Immature natural killer cell (primary cell): ENCODE measurements around the gene FBXW9. TPM values are rescaled to one million over a fixed set of nuclear protein-coding genes. Genes with fewer than 3 reads are reported as not detected.
A peak's percentile ranks its signal among the peaks of the same experiment; 100 is the strongest.
"Not testable (repeated sequence)": the region's sequence is repeated elsewhere in the genome, so short reads cannot be mapped to it uniquely, and the experiment has no call there.

ENCODE experiments used
- DNase-seq, 3 donors: peaks; one replicate each; pipeline ENCODE4 v3.0.0; 2022; ENCODE audit warnings: mixed read lengths in 1 of 3
- H3K27ac Mint-ChIP-seq, 6 donors: one replicate each; pipeline ENCODE4 v1.8.0; 2020; ENCODE audit warnings: mixed read lengths in 6 of 6, mild to moderate bottlenecking in 5 of 6, inconsistent platforms in 4 of 6, moderate library complexity in 3 of 6
- H3K27me3 Mint-ChIP-seq, 3 donors: one replicate each; pipeline ENCODE4 v1.8.0; 2020 to 2021; ENCODE audit warnings: low read depth in 3 of 3, mild to moderate bottlenecking in 3 of 3, mixed read lengths in 3 of 3, moderate library complexity in 3 of 3, inconsistent platforms in 1 of 3
- H3K36me3 Mint-ChIP-seq, 3 donors: one replicate each; pipeline ENCODE4 v1.8.0; 2020; ENCODE audit warnings: mixed read lengths in 3 of 3, inconsistent platforms in 2 of 3, mild to moderate bottlenecking in 2 of 3
- H3K4me1 Mint-ChIP-seq, 2 donors: one replicate each; pipeline ENCODE4 v1.8.0; 2020; ENCODE audit warnings: inconsistent platforms in 2 of 2, mild to moderate bottlenecking in 2 of 2, mixed read lengths in 2 of 2, moderate library complexity in 1 of 2
- H3K4me3 Mint-ChIP-seq, 5 donors: one replicate each; pipeline ENCODE4 v1.8.0; 2020; ENCODE audit warnings: mild to moderate bottlenecking in 5 of 5, mixed read lengths in 5 of 5, inconsistent platforms in 3 of 5, moderate library complexity in 3 of 5
- H3K9me3 Mint-ChIP-seq, 6 donors: one replicate each; pipeline ENCODE4 v1.8.0; 2020; ENCODE audit warnings: mild to moderate bottlenecking in 6 of 6, mixed read lengths in 6 of 6, inconsistent platforms in 4 of 6, moderate library complexity in 3 of 6
- polyA plus RNA-seq, 3 donors: library from polyadenylated mRNA; unstranded; fragments of 300-500 nt; fragmentation: Illumina TruSeq; gene quantifications; one replicate each; pipeline ENCODE4 v1.2.3, GENCODE V29; 2021

The FBXW9 gene
- polyA plus RNA-seq, 3 donors from 2014 or later: 6.4 to 8.2 (median 8.0) TPM

- H3K27me3 Mint-ChIP-seq: peaks cover 0 to 4% (median 2%) of the 10 kb centered on the region in 3 donors
- H3K4me1 Mint-ChIP-seq: peaks cover 0 to 10% of the 10 kb centered on the region in 2 donors
- DNase-seq: no peak
- H3K9me3 Mint-ChIP-seq: no peaks in the 10 kb centered on the region
- no peak overlapping the region for H3K27ac Mint-ChIP-seq
- H3K36me3 Mint-ChIP-seq: peaks cover 4 to 9% (median 5%) of the 10 kb centered on the region in 3 donors
- no peak overlapping the region for H3K4me3 Mint-ChIP-seq
Observed at GRCh38 chr19:12649941-12650340, 46.5 kb downstream of the FBXW9 start.

GRCh38 chr19:12648088-12648487 lies 48.3 kb downstream of the FBXW9 start:
- Mint-ChIP-seq H3K9me3 (no peaks in the 10 kb centered on the region), H3K4me3 (peak overlapping the region in 1 of 5 donors; percentile 46), H3K36me3 (peaks cover 4 to 9% (median 5%) of the 10 kb centered on the region in 3 donors), H3K27me3 (peaks cover 0 to 4% (median 2%) of the 10 kb centered on the region in 3 donors), H3K4me1 (peaks cover 0 to 10% of the 10 kb centered on the region in 2 donors), H3K27ac (no peak overlapping the region)
- no peak for DNase-seq

GRCh38 chr19:12647490-12648071 lies 48.9 kb downstream of the FBXW9 start:
- H3K9me3 Mint-ChIP-seq: no peaks in the 10 kb centered on the region
- H3K4me3 Mint-ChIP-seq: peak overlapping the region in 2 of 5 donors; percentile 59 to 72
- peaks cover 0 to 10% of the 10 kb centered on the region in 2 donors for H3K4me1 Mint-ChIP-seq
- peak overlapping the region in 1 of 6 donors; percentile 50 for H3K27ac Mint-ChIP-seq
- peak; percentile 46 to 50 (median 48) for DNase-seq
- peaks cover 4 to 9% (median 5%) of the 10 kb centered on the region in 3 donors for H3K36me3 Mint-ChIP-seq
- peaks cover 0 to 4% (median 2%) of the 10 kb centered on the region in 3 donors for H3K27me3 Mint-ChIP-seq

GRCh38 chr19:12647047-12647446 lies 49.4 kb downstream of the FBXW9 start:
- H3K27ac Mint-ChIP-seq: no peak overlapping the region
- H3K36me3 Mint-ChIP-seq: peaks cover 4 to 9% (median 5%) of the 10 kb centered on the region in 3 donors
- H3K27me3 Mint-ChIP-seq: peaks cover 0 to 4% (median 2%) of the 10 kb centered on the region in 3 donors
- H3K4me3 Mint-ChIP-seq: peak overlapping the region in 2 of 5 donors; percentile 24 to 40
- H3K9me3 Mint-ChIP-seq: no peaks in the 10 kb centered on the region
- DNase-seq: no peak
- peaks cover 0 to 10% of the 10 kb centered on the region in 2 donors for H3K4me1 Mint-ChIP-seq

GRCh38 chr19:12646551-12646950 lies 49.9 kb downstream of the FBXW9 start:
- Mint-ChIP-seq H3K4me3 (peak overlapping the region in 1 of 5 donors; percentile 40), H3K27ac (peak overlapping the region in 2 of 6 donors; percentile 1 to 12), H3K27me3 (peaks cover 0 to 4% (median 2%) of the 10 kb centered on the region in 3 donors), H3K36me3 (peaks cover under 1 to 6% (median under 1%) of the 10 kb centered on the region in 3 donors), H3K9me3 (no peaks in the 10 kb centered on the region), H3K4me1 (peaks cover 0 to 10% of the 10 kb centered on the region in 2 donors)
- no peak for DNase-seq

GRCh38 chr19:12643716-12644115 lies 52.7 kb downstream of the FBXW9 start:
- not testable (repeated sequence) for H3K27me3 Mint-ChIP-seq, DNase-seq, H3K36me3 Mint-ChIP-seq, H3K9me3 Mint-ChIP-seq, H3K4me3 Mint-ChIP-seq, H3K27ac Mint-ChIP-seq
- peaks cover 8 to 20% of the 10 kb centered on the region in 2 donors for H3K4me1 Mint-ChIP-seq

- Mint-ChIP-seq H3K27me3 (peaks cover 0 to 9% (median 2%) of the 10 kb centered on the region in 3 donors), H3K36me3 (no peaks in the 10 kb centered on the region), H3K4me1 (peaks cover 8 to 12% of the 10 kb centered on the region in 2 donors), H3K27ac (no peak overlapping the region), H3K9me3 (no peaks in the 10 kb centered on the region), H3K4me3 (no peak overlapping the region)
- DNase-seq: no peak
Observed at GRCh38 chr19:12642506-12642905, 53.9 kb downstream of the FBXW9 start.

- Mint-ChIP-seq H3K27me3 (peaks cover 0 to 7% (median 2%) of the 10 kb centered on the region in 3 donors), H3K9me3 (no peaks in the 10 kb centered on the region), H3K36me3 (no peaks in the 10 kb centered on the region), H3K4me3 (no peak overlapping the region), H3K27ac (no peak overlapping the region), H3K4me1 (peaks cover 8 to 10% of the 10 kb centered on the region in 2 donors)
- DNase-seq: no peak
Observed at GRCh38 chr19:12641456-12641855, 55.0 kb downstream of the FBXW9 start.

GRCh38 chr19:12639901-12640613 lies 56.4 kb downstream of the FBXW9 start:
- Mint-ChIP-seq H3K9me3 (no peaks in the 10 kb centered on the region), H3K27me3 (peaks cover 0 to 5% (median 0%) of the 10 kb centered on the region in 3 donors), H3K36me3 (no peaks in the 10 kb centered on the region), H3K4me3 (peak overlapping the region; percentile 64 to 86 (median 78)), H3K4me1 (peaks cover 8 to 10% of the 10 kb centered on the region in 2 donors), H3K27ac (peak overlapping the region in 5 of 6 donors; percentile 15 to 81 (median 43))
- peak; percentile 74 to 75 (median 74) for DNase-seq

Other genes starting within 250 kb of the FBXW9 start
- 1 to 10 TPM; 1.1 to 2.6 (median 2.3) TPM for gene ZNF709, start 211.8 kb downstream of the FBXW9 start, polyA plus RNA-seq
- 10 to 100 TPM; 14.0 to 22.6 (median 16.2) TPM for gene ZNF564, start 145.1 kb downstream of the FBXW9 start, polyA plus RNA-seq
- gene ZNF490, start 85.8 kb downstream of the FBXW9 start, polyA plus RNA-seq: 1 to 10 TPM; 3.1 to 8.2 (median 3.5) TPM
- 10 to 100 TPM; 10.9 to 21.3 (median 12.9) TPM for gene ZNF791, start 85.7 kb downstream of the FBXW9 start, polyA plus RNA-seq
- 10 to 100 TPM; 25.3 to 44.4 (median 27.2) TPM for gene MAN2B1, start 29.9 kb downstream of the FBXW9 start, polyA plus RNA-seq
- gene WDR83, start 29.8 kb downstream of the FBXW9 start, polyA plus RNA-seq: 10 to 100 TPM; 19.9 to 30.1 (median 23.2) TPM
- gene DHPS, start 14.8 kb downstream of the FBXW9 start, polyA plus RNA-seq: 10 to 100 TPM; 70.8 to 76.0 (median 74.4) TPM
- not detected for gene GNG14, start 8.6 kb downstream of the FBXW9 start, polyA plus RNA-seq
- gene TNPO2, start 27.3 kb upstream of the FBXW9 start, polyA plus RNA-seq: 1 to 10 TPM in 1 of 3 donors, under 1 TPM in 2; 0.46 to 4.0 (median 0.98) TPM
- gene TRIR, start 38.1 kb upstream of the FBXW9 start, polyA plus RNA-seq: 100 to 1,000 TPM; 183 to 301 (median 283) TPM
- gene GET3, start 40.9 kb upstream of the FBXW9 start, polyA plus RNA-seq: 100 to 1,000 TPM in 2 of 3 donors, 10 to 100 TPM in 1; 93.5 to 182 (median 124) TPM
- gene BEST2, start 55.2 kb upstream of the FBXW9 start, polyA plus RNA-seq: not detected
- 1 to 10 TPM in 2 of 3 donors, not detected in 1; 2.1 to 2.5 TPM for gene HOOK2, start 78.9 kb upstream of the FBXW9 start, polyA plus RNA-seq
- 100 to 1,000 TPM; 620 to 796 (median 697) TPM for gene JUNB, start 94.9 kb upstream of the FBXW9 start, polyA plus RNA-seq
- 100 to 1,000 TPM; 157 to 165 (median 159) TPM for gene PRDX2, start 105.2 kb upstream of the FBXW9 start, polyA plus RNA-seq
- gene THSD8, start 105.4 kb upstream of the FBXW9 start, polyA plus RNA-seq: 10 to 100 TPM in 1 of 3 donors, 1 to 10 TPM in 2; 3.0 to 11.0 (median 4.5) TPM
- 10 to 100 TPM; 27.7 to 45.4 (median 37.5) TPM for gene RNASEH2A, start 110.0 kb upstream of the FBXW9 start, polyA plus RNA-seq
- gene RTBDN, start 137.9 kb upstream of the FBXW9 start, polyA plus RNA-seq: not detected
- gene MAST1, start 141.9 kb upstream of the FBXW9 start, polyA plus RNA-seq: under 1 TPM in 2 of 3 donors, not detected in 1; 0.28 TPM
- gene DNASE2, start 184.8 kb upstream of the FBXW9 start, polyA plus RNA-seq: 100 to 1,000 TPM in 1 of 3 donors, 10 to 100 TPM in 2; 72.6 to 108 (median 83.5) TPM
- gene KLF1, start 190.6 kb upstream of the FBXW9 start, polyA plus RNA-seq: 1 to 10 TPM in 1 of 3 donors, under 1 TPM in 2; 0.15 to 1.8 (median 0.20) TPM
- gene GCDH, start 194.5 kb upstream of the FBXW9 start, polyA plus RNA-seq: 10 to 100 TPM; 17.0 to 21.6 (median 18.4) TPM
- gene SYCE2, start 222.7 kb upstream of the FBXW9 start, polyA plus RNA-seq: under 1 TPM in 1 of 3 donors, not detected in 2; 0.20 TPM
- 10 to 100 TPM; 57.2 to 82.0 (median 71.1) TPM for gene FARSA, start 237.1 kb upstream of the FBXW9 start, polyA plus RNA-seq
- 100 to 1,000 TPM; 125 to 301 (median 238) TPM for gene CALR, start 242.0 kb upstream of the FBXW9 start, polyA plus RNA-seq
- 100 to 1,000 TPM in 1 of 3 donors, 10 to 100 TPM in 2; 68.9 to 121 (median 69.4) TPM for gene RAD23A, start 249.2 kb upstream of the FBXW9 start, polyA plus RNA-seq